WI38 (cell line): ENCODE measurements around the gene ELK3.

Source experiments
- H3K4me3 ChIP-seq: 2 replicates; pipeline ENCODE4 v1.5.1; 2011; ENCODE audit warnings: low read depth, mild to moderate bottlenecking, control low read depth, low read length
- CTCF ChIP-seq: IDR thresholded peaks from 2 replicates; pipeline ENCODE4 v1.5.1; 2012; ENCODE audit warnings: low read depth, mild to moderate bottlenecking, control low read depth, low read length

Gene ELK3

GRCh38 chr12:96297504-96297903, 103.3 kb downstream of the ELK3 start:
- no peak overlapping the region for H3K4me3 ChIP-seq
- TF ChIP-seq CTCF: no peak

- H3K4me3 ChIP-seq: no peak overlapping the region
- no peak for TF ChIP-seq CTCF
Observed at GRCh38 chr12:96300064-96300463, 105.9 kb downstream of the ELK3 start.

GRCh38 chr12:96301732-96302131, 107.6 kb downstream of the ELK3 start:
- no peak overlapping the region for H3K4me3 ChIP-seq
- no peak for TF ChIP-seq CTCF

GRCh38 chr12:96302687-96303310, 108.6 kb downstream of the ELK3 start:
- TF ChIP-seq CTCF: no peak
- H3K4me3 ChIP-seq: no peak overlapping the region

GRCh38 chr12:96303653-96304052, 109.5 kb downstream of the ELK3 start:
- no peak for TF ChIP-seq CTCF
- H3K4me3 ChIP-seq: no peak overlapping the region

GRCh38 chr12:96305665-96306064, 111.5 kb downstream of the ELK3 start:
- TF ChIP-seq CTCF: no peak
- H3K4me3 ChIP-seq: no peak overlapping the region

GRCh38 chr12:96308881-96309280, 114.7 kb downstream of the ELK3 start:
- no peak overlapping the region for H3K4me3 ChIP-seq
- TF ChIP-seq CTCF: no peak
